Peyer's patch (tissue), 4 donors: ENCODE results near the gene NT5DC3. TPM values are rescaled to one million over a fixed set of nuclear protein-coding genes. Genes with fewer than 3 reads are reported as not detected.
"Not testable (repeated sequence)": the region's sequence is repeated elsewhere in the genome, so short reads cannot be mapped to it uniquely, and the experiment has no call there.

Experiments used
- DNase-seq, 3 donors: peaks; one replicate each; pipeline ENCODE4 v3.0.0-alpha.2; 2017 to 2019
- H3K27ac ChIP-seq, 4 donors: fragments of 200-600 bp; sonication (generic); one replicate each; pipeline ENCODE4 v1.5.1; 2016 to 2019
- H3K27me3 ChIP-seq, 2 donors: fragments of 200-600 bp; sonication (generic); one replicate each; pipeline ENCODE4 v1.5.1; 2019
- H3K36me3 ChIP-seq, 3 donors: fragments of 200-600 bp; sonication (generic); one replicate each; pipeline ENCODE4 v1.5.1; 2016 to 2019
- H3K4me1 ChIP-seq, 4 donors: fragments of 200-600 bp; sonication (generic); one replicate each; pipeline ENCODE4 v1.5.1; 2016 to 2019
- H3K4me3 ChIP-seq, 4 donors: fragments of 200-600 bp; sonication (generic); 1 replicate in 3 of 4; 2 replicates in 1 of 4; pipeline ENCODE4 v1.5.1; 2016 to 2019; ENCODE audit warnings: mild to moderate bottlenecking in 1 of 4
- H3K9me3 ChIP-seq, 4 donors: fragments of 200-600 bp; sonication (generic); one replicate each; pipeline ENCODE4 v1.5.1; 2016 to 2019; ENCODE audit warnings: mild to moderate bottlenecking in 1 of 4
- POLR2A ChIP-seq, 2 donors: fragments of 450-650 bp; IDR thresholded peaks; one replicate each; pipeline ENCODE4 v1.5.1; 2017; ENCODE audit warnings: antibody characterized with exemption in 2 of 2, mild to moderate bottlenecking in 2 of 2, moderate library complexity in 2 of 2
- total RNA-seq, 4 donors: library from RNA; depleted of rRNA; stranded (reverse); fragments of >200 nt; gene quantifications; one replicate each; pipeline ENCODE4 v1.1.0, GENCODE V29; 2016
- TF ChIP-seq, protein P1 (sequence below), 6 experiments: fragments of 450-650 bp in 4 of 6; fragments of 200-600 bp in 2 of 6; sonication (generic) in 1 of 6; IDR thresholded peaks; one replicate each; pipeline ENCODE4 v1.5.1; 2017 to 2019; ENCODE audit warnings: antibody characterized with exemption in 6 of 6, mild to moderate bottlenecking in 3 of 6, moderate library complexity in 1 of 6

Gene NT5DC3
- total RNA-seq, 4 donors from 2014 or later: 3.9 to 10.2 (median 7.4) TPM

DNA sequence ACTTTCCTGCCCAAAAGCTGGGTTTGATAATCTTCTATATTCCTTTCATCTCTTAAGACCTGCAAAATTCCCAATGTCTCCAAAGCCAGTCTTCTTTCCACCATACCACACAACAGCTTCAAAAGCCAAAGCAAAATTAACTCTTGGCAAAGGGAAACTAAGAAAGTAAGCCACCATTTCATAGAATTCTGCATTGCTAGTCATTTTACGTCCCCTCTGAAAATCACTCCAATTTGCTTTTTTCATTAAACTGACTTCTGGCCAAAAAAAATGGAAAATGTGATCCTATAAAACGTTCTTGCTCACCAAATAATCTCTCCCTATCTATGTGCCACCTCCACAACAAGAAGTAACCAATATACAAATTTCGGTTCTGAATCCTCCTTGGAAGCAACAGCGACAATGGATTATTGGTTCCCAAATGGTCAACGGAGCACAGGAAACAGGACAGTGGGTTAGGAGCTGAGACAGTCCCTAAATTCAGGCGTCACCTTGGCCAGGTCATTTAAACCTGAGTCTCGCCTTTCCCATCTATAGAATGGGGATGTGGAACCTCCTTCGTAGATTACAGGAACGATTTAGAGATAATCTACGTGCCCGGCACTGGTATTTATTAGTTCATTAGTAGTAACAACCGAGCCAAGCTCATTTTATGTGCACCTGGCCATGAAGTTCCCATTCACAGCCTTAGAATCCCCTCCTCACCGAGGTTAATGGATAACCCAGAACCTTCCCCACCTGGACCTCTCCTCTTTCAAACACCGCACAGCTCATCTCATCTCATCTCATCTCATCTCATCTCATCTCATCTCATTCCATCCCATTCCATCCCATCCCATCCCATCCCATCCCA is 1.2 kb downstream of the NT5DC3 start:
- no peak for DNase-seq

DNA sequence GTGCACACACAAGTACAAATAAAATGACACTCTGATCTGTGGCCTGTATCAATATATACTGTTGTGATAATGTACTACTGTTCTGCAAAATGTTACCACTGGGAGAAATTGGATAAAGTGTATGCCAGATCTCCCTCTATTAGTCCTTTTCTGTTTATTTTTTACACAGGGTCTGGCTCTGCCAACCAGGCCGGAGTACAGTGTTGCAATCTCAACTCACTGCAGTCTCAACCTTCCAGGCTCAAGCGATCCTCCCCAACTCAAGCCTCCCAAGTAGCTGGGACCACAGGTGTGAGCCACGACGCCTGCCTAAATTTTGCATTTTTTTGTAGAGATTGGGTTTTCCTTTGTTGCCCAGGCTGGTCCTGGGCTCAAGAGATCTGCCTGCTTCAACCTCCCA is 1.9 kb downstream of the NT5DC3 start:
- Histone ChIP-seq H3K36me3 (no peaks in the 10 kb centered on the region), H3K9me3 (no peaks in the 10 kb centered on the region), H3K4me1 (peaks cover 0 to 5% (median 0%) of the 10 kb centered on the region in 4 donors), H3K27ac (no peak overlapping the region), H3K27me3 (no peaks in the 10 kb centered on the region), H3K4me3 (no peak overlapping the region)
- no peak for TF ChIP-seq POLR2A (IDR thresholded peaks at IDR 0.05)
- TF ChIP-seq, protein P1, sequence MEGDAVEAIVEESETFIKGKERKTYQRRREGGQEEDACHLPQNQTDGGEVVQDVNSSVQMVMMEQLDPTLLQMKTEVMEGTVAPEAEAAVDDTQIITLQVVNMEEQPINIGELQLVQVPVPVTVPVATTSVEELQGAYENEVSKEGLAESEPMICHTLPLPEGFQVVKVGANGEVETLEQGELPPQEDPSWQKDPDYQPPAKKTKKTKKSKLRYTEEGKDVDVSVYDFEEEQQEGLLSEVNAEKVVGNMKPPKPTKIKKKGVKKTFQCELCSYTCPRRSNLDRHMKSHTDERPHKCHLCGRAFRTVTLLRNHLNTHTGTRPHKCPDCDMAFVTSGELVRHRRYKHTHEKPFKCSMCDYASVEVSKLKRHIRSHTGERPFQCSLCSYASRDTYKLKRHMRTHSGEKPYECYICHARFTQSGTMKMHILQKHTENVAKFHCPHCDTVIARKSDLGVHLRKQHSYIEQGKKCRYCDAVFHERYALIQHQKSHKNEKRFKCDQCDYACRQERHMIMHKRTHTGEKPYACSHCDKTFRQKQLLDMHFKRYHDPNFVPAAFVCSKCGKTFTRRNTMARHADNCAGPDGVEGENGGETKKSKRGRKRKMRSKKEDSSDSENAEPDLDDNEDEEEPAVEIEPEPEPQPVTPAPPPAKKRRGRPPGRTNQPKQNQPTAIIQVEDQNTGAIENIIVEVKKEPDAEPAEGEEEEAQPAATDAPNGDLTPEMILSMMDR (IDR thresholded peaks at IDR 0.05): no peak
- no peak for DNase-seq

More for the DNA sequence above, 1.2 kb downstream of the NT5DC3 start:
- peaks cover 0 to 5% (median 0%) of the 10 kb centered on the region in 4 donors for H3K4me1 ChIP-seq
- no peaks in the 10 kb centered on the region for H3K9me3 ChIP-seq
- peak overlapping the region; percentile 63 to 89 (median 78) for H3K4me3 ChIP-seq
- no peak overlapping the region for H3K27ac ChIP-seq
- H3K36me3 ChIP-seq: no peaks in the 10 kb centered on the region
- H3K27me3 ChIP-seq: no peaks in the 10 kb centered on the region
- TF ChIP-seq POLR2A (IDR thresholded peaks at IDR 0.05): no peak

DNA sequence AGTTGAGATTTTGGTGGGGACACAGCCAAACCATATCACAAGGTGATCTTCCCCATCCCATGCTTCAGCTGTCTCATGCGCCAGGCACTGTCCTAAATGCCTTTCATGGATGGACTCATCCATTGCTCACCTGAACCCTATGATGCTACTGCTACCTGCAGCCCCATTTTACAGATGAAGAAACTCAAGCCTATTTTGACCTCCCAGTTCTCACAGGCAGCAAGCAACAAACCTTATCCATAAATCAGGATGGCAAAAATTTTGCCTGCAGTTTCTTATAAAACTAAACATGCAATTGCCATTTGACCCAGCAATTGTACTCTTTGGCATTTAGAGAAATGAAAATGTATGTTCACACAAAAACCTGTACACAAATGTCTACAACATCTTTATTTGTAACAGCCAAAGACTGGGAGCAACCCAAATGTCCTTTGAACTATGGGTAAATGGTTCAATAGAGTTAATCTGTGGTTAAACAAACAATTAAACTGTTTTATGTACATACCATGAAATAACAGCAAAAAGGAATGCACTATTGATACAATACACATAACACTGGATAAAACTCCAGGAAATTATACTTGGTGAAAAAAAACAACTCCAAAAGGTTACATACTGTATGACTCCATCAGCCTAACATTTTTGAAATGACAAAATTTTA is 2.6 kb downstream of the NT5DC3 start:
- TF ChIP-seq, protein P1 (IDR thresholded peaks at IDR 0.05): no peak
- no peak for TF ChIP-seq POLR2A (IDR thresholded peaks at IDR 0.05)
- Histone ChIP-seq H3K27me3 (no peaks in the 10 kb centered on the region), H3K36me3 (no peaks in the 10 kb centered on the region), H3K4me1 (peaks cover 0 to 5% (median 0%) of the 10 kb centered on the region in 4 donors), H3K4me3 (no peak overlapping the region), H3K9me3 (no peaks in the 10 kb centered on the region), H3K27ac (no peak overlapping the region)
- no peak for DNase-seq

DNA sequence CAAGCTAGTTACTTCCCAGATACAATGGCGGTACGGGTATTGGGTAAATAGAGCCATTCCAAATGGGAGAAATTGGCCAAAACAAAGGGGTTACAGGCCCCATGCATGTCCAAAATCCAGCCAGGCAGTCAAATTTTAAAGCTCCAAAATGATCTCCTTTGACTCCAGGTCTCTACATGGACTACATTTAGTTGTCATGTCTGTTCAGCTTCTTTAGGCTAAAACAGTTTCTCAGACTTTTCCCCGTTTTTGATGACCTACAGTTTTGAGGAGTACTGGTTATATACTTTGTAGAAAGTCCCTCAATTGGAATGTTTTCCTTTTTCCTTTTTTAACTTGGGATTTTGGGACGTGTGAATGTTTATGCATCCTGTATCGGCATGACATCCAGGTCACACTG is 4.7 kb downstream of the NT5DC3 start:
- peaks cover 0 to 5% (median 0%) of the 10 kb centered on the region in 4 donors for H3K4me1 ChIP-seq
- no peak overlapping the region for H3K4me3 ChIP-seq
- H3K27me3 ChIP-seq: no peaks in the 10 kb centered on the region
- H3K27ac ChIP-seq: no peak overlapping the region
- no peaks in the 10 kb centered on the region for H3K36me3 ChIP-seq
- no peak for DNase-seq
- H3K9me3 ChIP-seq: no peaks in the 10 kb centered on the region
- no peak for TF ChIP-seq POLR2A (IDR thresholded peaks at IDR 0.05)
- TF ChIP-seq, protein P1 (IDR thresholded peaks at IDR 0.05): no peak

DNA sequence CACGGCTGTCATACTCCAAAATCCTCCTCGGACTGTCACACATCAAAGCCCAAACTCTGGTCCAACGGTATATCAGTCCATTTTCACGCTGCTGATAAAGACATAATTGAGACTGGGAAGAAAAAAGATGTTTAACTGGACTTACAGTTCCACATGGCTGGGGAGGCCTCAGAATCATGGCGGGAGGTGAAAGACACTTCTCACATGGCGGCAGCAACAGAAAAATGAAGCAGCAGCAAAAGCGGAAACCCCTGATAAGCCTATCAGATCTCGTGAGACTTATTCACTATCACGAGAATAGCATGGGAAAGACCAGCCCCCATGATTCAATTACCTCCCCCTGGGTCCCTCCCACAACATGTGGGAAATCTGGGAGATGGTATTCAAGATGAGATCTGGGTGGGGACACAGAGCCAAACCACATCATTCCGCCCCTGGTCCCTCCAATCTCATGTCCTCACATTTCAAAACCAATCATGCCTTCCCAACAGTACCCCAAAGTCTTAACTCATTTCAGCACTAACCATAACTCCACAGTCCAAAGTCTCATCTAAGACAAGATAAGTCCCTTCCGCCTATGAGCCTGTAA is 5.2 kb downstream of the NT5DC3 start:
- not testable (repeated sequence) for H3K27ac ChIP-seq, H3K27me3 ChIP-seq, H3K4me1 ChIP-seq, H3K9me3 ChIP-seq, H3K4me3 ChIP-seq, DNase-seq, H3K36me3 ChIP-seq

DNA sequence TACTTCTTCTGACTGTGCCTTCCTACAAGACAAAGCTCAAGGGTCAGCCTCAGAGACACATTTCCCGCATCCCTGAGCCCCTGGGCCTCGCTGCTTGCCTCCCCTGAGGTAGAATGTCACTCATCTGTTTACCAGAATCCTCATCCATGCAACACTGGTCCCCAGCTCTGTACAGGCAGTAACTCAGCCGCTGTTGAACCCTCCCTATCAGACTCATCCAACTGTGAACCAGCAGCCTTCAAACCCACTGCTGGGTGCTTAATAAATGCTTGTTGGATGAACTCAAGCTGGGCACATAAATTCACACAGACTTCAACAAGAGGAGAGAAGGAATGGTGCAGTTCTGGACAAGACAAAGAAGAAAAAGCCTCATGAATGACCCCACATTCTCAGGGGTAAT is 6.1 kb downstream of the NT5DC3 start:
- Histone ChIP-seq H3K4me3 (no peak overlapping the region), H3K36me3 (no peaks in the 10 kb centered on the region), H3K9me3 (no peaks in the 10 kb centered on the region), H3K4me1 (no peaks in the 10 kb centered on the region), H3K27me3 (no peaks in the 10 kb centered on the region), H3K27ac (no peak overlapping the region)
- TF ChIP-seq, protein P1 (IDR thresholded peaks at IDR 0.05): no peak
- no peak for TF ChIP-seq POLR2A (IDR thresholded peaks at IDR 0.05)
- DNase-seq: no peak
